Peyer's patch (tissue), 4 donors: ENCODE data around the gene GNG13. TPM values are rescaled to one million over a fixed set of nuclear protein-coding genes. Genes with fewer than 3 reads are reported as not detected.

ENCODE experiments used
- DNase-seq, 3 donors: peaks; one replicate each; pipeline ENCODE4 v3.0.0-alpha.2; 2017 to 2019
- H3K27ac ChIP-seq, 4 donors: fragments of 200-600 bp; sonication (generic); one replicate each; pipeline ENCODE4 v1.5.1; 2016 to 2019
- H3K27me3 ChIP-seq, 2 donors: fragments of 200-600 bp; sonication (generic); one replicate each; pipeline ENCODE4 v1.5.1; 2019
- H3K36me3 ChIP-seq, 3 donors: fragments of 200-600 bp; sonication (generic); one replicate each; pipeline ENCODE4 v1.5.1; 2016 to 2019
- H3K4me1 ChIP-seq, 4 donors: fragments of 200-600 bp; sonication (generic); one replicate each; pipeline ENCODE4 v1.5.1; 2016 to 2019
- H3K4me3 ChIP-seq, 4 donors: fragments of 200-600 bp; sonication (generic); 1 replicate in 3 of 4; 2 replicates in 1 of 4; pipeline ENCODE4 v1.5.1; 2016 to 2019; ENCODE audit warnings: mild to moderate bottlenecking in 1 of 4
- H3K9me3 ChIP-seq, 4 donors: fragments of 200-600 bp; sonication (generic); one replicate each; pipeline ENCODE4 v1.5.1; 2016 to 2019; ENCODE audit warnings: mild to moderate bottlenecking in 1 of 4
- POLR2A ChIP-seq, 2 donors: fragments of 450-650 bp; IDR thresholded peaks; one replicate each; pipeline ENCODE4 v1.5.1; 2017; ENCODE audit warnings: antibody characterized with exemption in 2 of 2, mild to moderate bottlenecking in 2 of 2, moderate library complexity in 2 of 2
- total RNA-seq, 4 donors: library from RNA; depleted of rRNA; stranded (reverse); fragments of >200 nt; gene quantifications; one replicate each; pipeline ENCODE4 v1.1.0, GENCODE V29; 2016
- TF ChIP-seq, protein P1 (sequence below), 6 experiments: fragments of 450-650 bp in 4 of 6; fragments of 200-600 bp in 2 of 6; sonication (generic) in 1 of 6; IDR thresholded peaks; one replicate each; pipeline ENCODE4 v1.5.1; 2017 to 2019; ENCODE audit warnings: antibody characterized with exemption in 6 of 6, mild to moderate bottlenecking in 3 of 6, moderate library complexity in 1 of 6

GNG13 gene
- total RNA-seq, 4 donors from 2014 or later: 1.9 TPM; not detected in 3

DNA sequence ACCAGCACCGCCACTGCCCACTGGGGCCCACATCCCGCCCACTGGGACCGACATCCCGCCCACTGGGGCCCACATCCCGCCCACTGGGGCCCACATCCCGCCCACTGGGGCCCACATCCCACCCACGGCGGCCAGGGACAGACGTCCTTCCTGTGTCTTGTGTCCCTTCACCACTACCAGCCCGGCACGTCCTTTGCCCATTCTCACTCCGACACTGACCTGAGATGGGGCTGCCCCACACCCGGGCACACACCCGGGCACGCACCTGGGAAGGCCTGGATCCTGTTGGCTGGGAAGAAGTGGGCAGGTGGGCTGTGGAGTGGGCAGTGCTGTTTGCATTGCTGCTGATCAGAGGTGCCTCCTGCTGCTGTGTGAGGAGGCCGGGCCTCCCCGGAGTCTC, 28.4 kb upstream of the GNG13 start:
- H3K36me3 ChIP-seq: no peaks in the 10 kb centered on the region
- peaks cover 0 to 17% (median 0%) of the 10 kb centered on the region in 4 donors for H3K4me1 ChIP-seq
- no peaks in the 10 kb centered on the region for H3K9me3 ChIP-seq
- no peak overlapping the region for H3K4me3 ChIP-seq
- no peak overlapping the region for H3K27ac ChIP-seq
- no peaks in the 10 kb centered on the region for H3K27me3 ChIP-seq
- TF ChIP-seq POLR2A (IDR thresholded peaks at IDR 0.05): no peak
- DNase-seq: no peak

DNA sequence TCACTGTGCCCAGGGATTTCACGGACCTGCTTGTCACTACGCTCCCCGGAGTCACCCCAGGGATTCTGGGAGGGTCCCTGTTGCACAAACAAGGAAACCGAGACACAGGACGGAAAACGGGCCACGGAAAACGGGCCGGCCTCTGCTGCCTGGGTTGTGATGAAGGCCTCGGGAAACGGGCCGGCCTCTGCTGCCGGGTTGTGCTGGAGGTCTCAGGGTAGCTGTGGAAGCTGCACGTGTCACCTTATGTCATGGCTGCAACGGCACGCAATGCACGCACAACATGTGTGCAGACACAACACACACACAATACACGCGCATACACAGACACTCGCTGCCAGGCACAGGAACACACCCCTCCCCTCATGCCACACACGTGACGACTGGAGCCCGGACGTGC, 27.0 kb upstream of the GNG13 start:
- Histone ChIP-seq H3K27me3 (no peaks in the 10 kb centered on the region), H3K4me3 (no peak overlapping the region), H3K36me3 (no peaks in the 10 kb centered on the region), H3K4me1 (peaks cover 0 to 12% (median 0%) of the 10 kb centered on the region in 4 donors), H3K9me3 (no peaks in the 10 kb centered on the region), H3K27ac (no peak overlapping the region)
- no peak for DNase-seq
- TF ChIP-seq, protein P1, sequence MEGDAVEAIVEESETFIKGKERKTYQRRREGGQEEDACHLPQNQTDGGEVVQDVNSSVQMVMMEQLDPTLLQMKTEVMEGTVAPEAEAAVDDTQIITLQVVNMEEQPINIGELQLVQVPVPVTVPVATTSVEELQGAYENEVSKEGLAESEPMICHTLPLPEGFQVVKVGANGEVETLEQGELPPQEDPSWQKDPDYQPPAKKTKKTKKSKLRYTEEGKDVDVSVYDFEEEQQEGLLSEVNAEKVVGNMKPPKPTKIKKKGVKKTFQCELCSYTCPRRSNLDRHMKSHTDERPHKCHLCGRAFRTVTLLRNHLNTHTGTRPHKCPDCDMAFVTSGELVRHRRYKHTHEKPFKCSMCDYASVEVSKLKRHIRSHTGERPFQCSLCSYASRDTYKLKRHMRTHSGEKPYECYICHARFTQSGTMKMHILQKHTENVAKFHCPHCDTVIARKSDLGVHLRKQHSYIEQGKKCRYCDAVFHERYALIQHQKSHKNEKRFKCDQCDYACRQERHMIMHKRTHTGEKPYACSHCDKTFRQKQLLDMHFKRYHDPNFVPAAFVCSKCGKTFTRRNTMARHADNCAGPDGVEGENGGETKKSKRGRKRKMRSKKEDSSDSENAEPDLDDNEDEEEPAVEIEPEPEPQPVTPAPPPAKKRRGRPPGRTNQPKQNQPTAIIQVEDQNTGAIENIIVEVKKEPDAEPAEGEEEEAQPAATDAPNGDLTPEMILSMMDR (IDR thresholded peaks at IDR 0.05): no peak
- TF ChIP-seq POLR2A (IDR thresholded peaks at IDR 0.05): no peak

DNA sequence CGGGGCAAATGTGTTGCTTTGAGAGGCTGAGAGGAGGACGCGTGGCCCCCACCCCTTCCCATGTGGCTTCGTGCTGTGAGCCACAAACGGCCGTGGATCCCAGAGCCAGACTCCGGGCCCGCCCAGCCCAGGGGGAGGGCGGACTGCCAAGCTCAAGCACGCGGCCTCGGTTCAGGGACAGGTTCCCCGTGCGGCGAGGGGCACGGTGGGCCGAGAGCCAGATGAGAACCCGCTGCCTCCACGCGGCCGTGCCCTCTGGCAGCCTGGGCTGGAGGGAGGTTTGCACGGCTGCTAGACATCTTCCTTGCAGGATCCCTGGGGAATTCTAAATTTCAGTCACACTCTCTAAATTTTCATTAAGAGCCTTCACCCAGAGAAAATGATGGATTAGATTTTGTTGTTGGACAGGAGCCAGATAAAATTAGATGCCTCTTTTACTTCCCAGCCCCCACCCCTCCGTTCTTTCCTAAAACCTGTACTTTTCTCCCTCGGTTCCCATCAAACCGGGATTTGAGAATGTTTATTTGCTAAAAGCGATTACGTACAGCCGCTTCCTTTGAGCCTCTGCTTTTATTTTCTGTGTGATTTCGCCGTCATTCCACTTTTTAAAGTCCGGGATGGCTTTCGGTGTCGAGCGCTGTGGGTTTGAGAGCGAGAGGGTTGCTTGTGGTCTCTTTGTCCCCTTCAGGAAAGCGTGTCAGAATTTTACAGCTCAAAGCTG, 25.0 kb upstream of the GNG13 start:
- Histone ChIP-seq H3K27me3 (no peaks in the 10 kb centered on the region), H3K9me3 (no peaks in the 10 kb centered on the region), H3K36me3 (no peaks in the 10 kb centered on the region), H3K4me3 (no peak overlapping the region), H3K27ac (no peak overlapping the region), H3K4me1 (no peaks in the 10 kb centered on the region)
- DNase-seq: no peak
- TF ChIP-seq, protein P1 (IDR thresholded peaks at IDR 0.05): no peak
- no peak for TF ChIP-seq POLR2A (IDR thresholded peaks at IDR 0.05)

DNA sequence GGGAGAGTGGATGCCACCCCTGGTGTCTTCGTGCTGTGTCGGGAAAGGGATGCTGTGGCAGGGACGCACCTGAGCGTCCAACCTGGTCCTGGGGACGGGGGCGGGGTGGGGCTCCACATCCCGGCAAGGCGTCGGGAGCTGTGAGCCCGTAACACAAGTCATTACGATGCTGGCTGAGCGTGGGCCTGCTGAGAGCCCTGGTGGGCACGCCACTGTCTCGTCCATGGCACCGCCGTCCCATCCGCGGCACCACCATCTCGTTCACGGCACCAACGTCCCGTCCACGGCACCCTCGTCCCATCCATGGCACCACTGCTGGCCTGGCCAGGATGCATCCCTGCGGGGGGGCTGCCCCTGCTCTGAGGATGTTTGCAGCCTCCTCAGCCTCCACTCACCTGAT, 24.1 kb upstream of the GNG13 start:
- H3K4me3 ChIP-seq: no peak overlapping the region
- no peaks in the 10 kb centered on the region for H3K9me3 ChIP-seq
- no peaks in the 10 kb centered on the region for H3K36me3 ChIP-seq
- TF ChIP-seq, protein P1 (IDR thresholded peaks at IDR 0.05): no peak
- no peak for TF ChIP-seq POLR2A (IDR thresholded peaks at IDR 0.05)
- no peaks in the 10 kb centered on the region for H3K27me3 ChIP-seq
- H3K27ac ChIP-seq: no peak overlapping the region
- no peak for DNase-seq
- no peaks in the 10 kb centered on the region for H3K4me1 ChIP-seq

DNA sequence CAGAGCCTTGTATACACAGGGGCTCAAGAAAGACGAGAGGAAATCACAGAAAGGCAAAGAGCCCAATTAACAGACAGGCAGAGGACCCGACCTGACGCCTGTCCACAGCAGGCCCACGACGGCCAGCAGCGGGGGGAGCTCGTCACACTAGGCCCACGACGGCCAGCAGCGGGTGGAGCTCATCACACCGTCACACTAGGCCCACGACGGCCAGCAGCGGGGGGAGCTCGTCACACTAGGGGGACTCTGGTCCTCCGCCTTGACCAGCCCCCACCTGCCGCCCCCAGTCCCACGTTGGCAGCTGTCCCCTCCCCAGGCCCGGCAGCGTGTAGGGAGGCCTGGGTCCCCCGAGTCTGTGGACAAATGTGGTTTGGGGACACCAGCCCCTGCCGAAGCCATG, 23.7 kb upstream of the GNG13 start:
- Histone ChIP-seq H3K27ac (no peak overlapping the region), H3K36me3 (no peaks in the 10 kb centered on the region), H3K27me3 (no peaks in the 10 kb centered on the region), H3K9me3 (no peaks in the 10 kb centered on the region), H3K4me3 (no peak overlapping the region), H3K4me1 (no peaks in the 10 kb centered on the region)
- DNase-seq: no peak
- no peak for TF ChIP-seq POLR2A (IDR thresholded peaks at IDR 0.05)
- TF ChIP-seq, protein P1 (IDR thresholded peaks at IDR 0.05): no peak

DNA sequence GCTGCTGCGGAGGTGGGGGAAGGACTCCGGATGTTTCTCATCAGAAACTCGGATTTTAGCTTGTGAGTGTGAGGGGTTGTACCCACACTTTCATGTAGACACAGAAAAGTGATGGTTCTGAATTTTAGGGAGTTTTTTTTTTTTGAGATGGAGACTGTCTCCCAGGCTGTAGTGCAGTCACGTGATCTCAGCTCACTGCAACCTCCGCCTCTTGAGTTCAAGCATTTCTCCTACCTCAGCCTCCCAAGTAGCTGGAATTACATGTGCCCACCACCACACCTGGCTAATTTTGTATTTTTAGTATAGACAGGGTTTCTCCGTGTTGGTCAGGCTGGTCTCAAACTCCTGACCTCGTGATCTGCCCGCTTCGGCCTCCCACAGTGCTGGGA, 22.4 kb upstream of the GNG13 start:
- no peaks in the 10 kb centered on the region for H3K27me3 ChIP-seq
- no peaks in the 10 kb centered on the region for H3K36me3 ChIP-seq
- H3K4me3 ChIP-seq: no peak overlapping the region
- no peaks in the 10 kb centered on the region for H3K9me3 ChIP-seq
- TF ChIP-seq, protein P1 (IDR thresholded peaks at IDR 0.05): no peak
- TF ChIP-seq POLR2A (IDR thresholded peaks at IDR 0.05): no peak
- no peak overlapping the region for H3K27ac ChIP-seq
- H3K4me1 ChIP-seq: no peaks in the 10 kb centered on the region
- DNase-seq: no peak
